Activated CD4-positive, alpha-beta T cell treated with anti-CD3 and anti-CD28 coated beads for 1 hour (primary cell): Measurements from ENCODE around the gene CPD.
"Not testable (repeated sequence)": the region's sequence is repeated elsewhere in the genome, so short reads cannot be mapped to it uniquely, and the experiment has no call there.

ENCODE experiments used
- DNase-seq: peaks from one replicate; pipeline ENCODE4 v3.0.0-alpha.2; 2020

Gene CPD

GRCh38 chr17:30436729-30437128 is 58.0 kb downstream of the CPD start:
- no peak for DNase-seq

- DNase-seq = no peak
These were observed 65.0 kb downstream of the CPD start for GRCh38 chr17:30443721-30444120.

GRCh38 chr17:30446640-30447039 is 67.9 kb downstream of the CPD start:
- not testable (repeated sequence) for DNase-seq

- DNase-seq = no peak
These were observed 70.8 kb downstream of the CPD start for GRCh38 chr17:30449480-30449879.

GRCh38 chr17:30450125-30451027 is 71.6 kb downstream of the CPD start:
- no peak for DNase-seq

- DNase-seq = no peak
These were observed 75.9 kb downstream of the CPD start for GRCh38 chr17:30454635-30455034.

- no peak for DNase-seq
These were observed 79.6 kb downstream of the CPD start for GRCh38 chr17:30458371-30458770.

- DNase-seq = not testable (repeated sequence)
These were observed 80.2 kb downstream of the CPD start for GRCh38 chr17:30458797-30459413.

GRCh38 chr17:30468465-30468864 is 89.7 kb downstream of the CPD start:
- no peak for DNase-seq

- no peak for DNase-seq
These were observed 93.6 kb downstream of the CPD start for GRCh38 chr17:30472238-30472890.

- no peak for DNase-seq
These were observed 96.5 kb downstream of the CPD start for GRCh38 chr17:30475206-30475605.

GRCh38 chr17:30476726-30477082 is 98.0 kb downstream of the CPD start:
- DNase-seq = no peak

- DNase-seq = peak; percentile 87
These were observed 98.5 kb downstream of the CPD start, which contains the start of gene GOSR1 for GRCh38 chr17:30477083-30477773. TSS of gene GOSR1 (plus strand) at chr17:30477408. CDS start at chr17:30477434, 26 bp downstream.

GRCh38 chr17:30477774-30478115 is 99.0 kb downstream of the CPD start:
- DNase-seq = no peak

GRCh38 chr17:30482555-30482954 is 103.8 kb downstream of the CPD start:
- DNase-seq = no peak

GRCh38 chr17:30483159-30483558 is 104.4 kb downstream of the CPD start:
- no peak for DNase-seq

GRCh38 chr17:30493780-30494179 is 115.1 kb downstream of the CPD start:
- DNase-seq = no peak

GRCh38 chr17:30495586-30495985 is 116.9 kb downstream of the CPD start:
- DNase-seq = no peak

- DNase-seq = no peak
These were observed 124.8 kb downstream of the CPD start for GRCh38 chr17:30503558-30503957.

GRCh38 chr17:30505868-30506417 is 127.2 kb downstream of the CPD start:
- DNase-seq = no peak

GRCh38 chr17:30506481-30506880 is 127.8 kb downstream of the CPD start:
- no peak for DNase-seq

GRCh38 chr17:30513346-30513745 is 134.6 kb downstream of the CPD start:
- DNase-seq = no peak
